ENCODE results near the gene HOXA2.

DNA sequence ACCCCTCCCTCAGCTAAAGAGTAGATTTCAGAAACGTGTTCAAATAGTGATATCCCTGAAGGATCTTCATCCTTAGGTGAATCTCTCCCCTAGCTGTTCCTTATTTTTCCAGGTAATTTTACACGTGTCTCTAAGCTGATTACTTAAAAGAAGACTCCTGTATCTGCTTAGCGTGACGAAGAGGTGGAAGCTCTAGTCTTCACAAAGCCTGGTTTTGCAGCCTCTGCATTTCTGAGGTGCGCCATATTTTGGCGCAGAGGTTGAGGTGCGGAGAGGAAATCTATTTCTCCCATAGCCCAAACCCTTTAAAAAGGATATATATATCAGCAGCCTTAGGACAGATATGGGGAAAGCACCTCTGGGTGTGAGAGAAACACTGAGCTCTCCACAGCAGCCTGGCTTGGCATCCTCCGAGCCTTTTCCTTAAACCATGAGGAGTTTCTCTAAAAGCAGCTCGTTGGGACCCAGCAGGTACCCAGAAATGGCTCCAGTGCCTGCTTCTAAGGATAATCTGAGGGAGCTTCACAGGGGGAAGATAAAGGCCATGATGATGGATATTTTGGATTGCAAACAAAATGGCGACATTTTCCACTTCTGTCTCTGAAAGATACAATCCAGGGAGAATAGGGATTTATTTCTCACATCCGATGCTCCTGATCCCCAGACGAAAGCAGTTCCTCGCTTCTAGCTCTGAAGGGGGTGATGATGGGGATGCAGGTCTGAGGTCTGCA is 3.0 kb upstream of the HOXA2 start:
- TF ChIP-seq, protein P1, sequence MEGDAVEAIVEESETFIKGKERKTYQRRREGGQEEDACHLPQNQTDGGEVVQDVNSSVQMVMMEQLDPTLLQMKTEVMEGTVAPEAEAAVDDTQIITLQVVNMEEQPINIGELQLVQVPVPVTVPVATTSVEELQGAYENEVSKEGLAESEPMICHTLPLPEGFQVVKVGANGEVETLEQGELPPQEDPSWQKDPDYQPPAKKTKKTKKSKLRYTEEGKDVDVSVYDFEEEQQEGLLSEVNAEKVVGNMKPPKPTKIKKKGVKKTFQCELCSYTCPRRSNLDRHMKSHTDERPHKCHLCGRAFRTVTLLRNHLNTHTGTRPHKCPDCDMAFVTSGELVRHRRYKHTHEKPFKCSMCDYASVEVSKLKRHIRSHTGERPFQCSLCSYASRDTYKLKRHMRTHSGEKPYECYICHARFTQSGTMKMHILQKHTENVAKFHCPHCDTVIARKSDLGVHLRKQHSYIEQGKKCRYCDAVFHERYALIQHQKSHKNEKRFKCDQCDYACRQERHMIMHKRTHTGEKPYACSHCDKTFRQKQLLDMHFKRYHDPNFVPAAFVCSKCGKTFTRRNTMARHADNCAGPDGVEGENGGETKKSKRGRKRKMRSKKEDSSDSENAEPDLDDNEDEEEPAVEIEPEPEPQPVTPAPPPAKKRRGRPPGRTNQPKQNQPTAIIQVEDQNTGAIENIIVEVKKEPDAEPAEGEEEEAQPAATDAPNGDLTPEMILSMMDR (conservative IDR thresholded peaks at IDR 0.05; ENCODE audit: low read depth, low read length): no peak
- no peak for TF ChIP-seq EZH2 (IDR thresholded peaks at IDR 0.05; ENCODE audit: borderline replicate concordance, low read depth, low read length, poor library complexity, severe bottlenecking)
